SK-N-SH (cell line): Measurements from ENCODE around the gene ITGAV. TPM values are rescaled to one million over a fixed set of nuclear protein-coding genes. Genes with fewer than 3 reads are reported as not detected.

ENCODE experiments used
- CTCF ChIA-PET: fragments of 300-600, 350-600 bp; formaldehyde crosslinking; extraction: SDS; loops from one replicate; lab custom pipeline; 2021; lab: Yijun Ruan, JAX
- POLR2A ChIA-PET: fragments of 350-600 bp; sonication (Branson Sonifier 250); formaldehyde crosslinking; extraction: SDS; loops from one replicate; lab custom pipeline; 2020; ENCODE audit warnings: antibody characterized with exemption, inconsistent platforms; lab: Yijun Ruan, JAX
- DNase-seq: peaks from one replicate; pipeline ENCODE4 v3.0.0; 2012
- H2AFZ ChIP-seq: fragments of 200-600 bp; sonication (generic); 2 replicates; pipeline ENCODE4 v1.8.1; 2016; ENCODE audit warnings: antibody characterized with exemption, mild to moderate bottlenecking, low read depth
- H3F3A ChIP-seq: fragments of 200-600 bp; sonication (generic); replicated peaks from 2 replicates; pipeline ENCODE3; 2016; ENCODE audit warnings: antibody characterized with exemption, mild to moderate bottlenecking; ENCODE audit not compliant: insufficient read depth
- H3K27ac ChIP-seq, 2 experiments: fragments of 200-500 bp in 1 of 2; fragments of 200-600 bp in 1 of 2; sonication (Bioruptor generic) in 1 of 2; sonication (generic), shearing (Covaris generic) in 1 of 2; 2 replicates each; pipeline versions ENCODE4 v1.5.1 to v1.6.1; 2014 to 2016; ENCODE audit warnings: low read depth in 2 of 2, inconsistent platforms in 1 of 2, low read length in 1 of 2, mild to moderate bottlenecking in 1 of 2, mixed read lengths in 1 of 2
- H3K27me3 ChIP-seq: fragments of 200-600 bp; sonication (generic), shearing (Covaris generic); 2 replicates; pipeline ENCODE4 v1.6.1; 2016; ENCODE audit warnings: mixed run types; ENCODE audit not compliant: insufficient read depth
- H3K36me3 ChIP-seq, 2 experiments: fragments of 200-500 bp in 1 of 2; fragments of 200-600 bp in 1 of 2; sonication (Bioruptor generic) in 1 of 2; sonication (generic) in 1 of 2; replicated peaks in 1 of 2; 2 replicates each; pipeline versions ENCODE3 to v1.5.1; 2014 to 2016; ENCODE audit warnings: low read length in 1 of 2, mild to moderate bottlenecking in 1 of 2; ENCODE audit not compliant: insufficient read depth in 2 of 2, control insufficient read depth in 1 of 2
- H3K4me1 ChIP-seq, 2 experiments: fragments of 200-500 bp in 1 of 2; fragments of 200-600 bp in 1 of 2; sonication (Bioruptor generic) in 1 of 2; sonication (generic), shearing (Covaris generic) in 1 of 2; 2 replicates each; pipeline versions ENCODE4 v1.5.1 to v1.6.1; 2014 to 2016; ENCODE audit warnings: low read depth in 1 of 2, low read length in 1 of 2, mixed run types in 1 of 2; ENCODE audit not compliant: insufficient read depth in 2 of 2, control insufficient read depth in 1 of 2
- H3K4me2 ChIP-seq: fragments of 200-600 bp; sonication (generic), shearing (Covaris generic); 2 replicates; pipeline ENCODE4 v1.6.1; 2017; ENCODE audit warnings: mixed run types
- H3K4me3 ChIP-seq, 2 experiments: fragments of 200-500 bp in 1 of 2; fragments of 200-600 bp in 1 of 2; sonication (Bioruptor generic) in 1 of 2; sonication (generic), shearing (Covaris generic) in 1 of 2; 2 replicates each; pipeline versions ENCODE4 v1.5.1 to v1.8.1; 2014 to 2016; ENCODE audit warnings: low read depth in 2 of 2, inconsistent platforms in 1 of 2, low read length in 1 of 2, mild to moderate bottlenecking in 1 of 2, mixed read lengths in 1 of 2, moderate library complexity in 1 of 2
- H3K79me2 ChIP-seq: fragments of 200-600 bp; sonication (generic); 2 replicates; pipeline ENCODE4 v1.8.1; 2017; ENCODE audit warnings: mild to moderate bottlenecking; ENCODE audit not compliant: insufficient read depth
- H3K9ac ChIP-seq: fragments of 200-600 bp; sonication (generic); 2 replicates; pipeline ENCODE4 v1.6.1; 2017; ENCODE audit warnings: mixed run types
- H3K9me2 ChIP-seq: fragments of 200-600 bp; sonication (generic); 2 replicates; pipeline ENCODE4 v1.6.1; 2017; ENCODE audit warnings: mixed run types
- H3K9me3 ChIP-seq: fragments of 200-600 bp; sonication (generic); 2 replicates; pipeline ENCODE4 v1.6.1; 2017; ENCODE audit warnings: mixed run types, mild to moderate bottlenecking, moderate library complexity
- H4K20me1 ChIP-seq: fragments of 200-600 bp; sonication (generic); 2 replicates; pipeline ENCODE4 v1.6.1; 2017; ENCODE audit warnings: mild to moderate bottlenecking, mixed run types; ENCODE audit not compliant: insufficient read depth
- ELF1 ChIP-seq: IDR thresholded peaks from 2 replicates; pipeline ENCODE4 v1.4.0; 2012
- FOSL2 ChIP-seq: IDR thresholded peaks from 2 replicates; pipeline ENCODE4 v1.4.0; 2012; ENCODE audit warnings: low read depth, mild to moderate bottlenecking, moderate library complexity, borderline replicate concordance
- FOXM1 ChIP-seq: IDR thresholded peaks from 2 replicates; pipeline ENCODE4 v1.4.0; 2012; ENCODE audit warnings: low read depth, mild to moderate bottlenecking
- GABPA ChIP-seq: IDR thresholded peaks from 2 replicates; pipeline ENCODE4 v1.4.0; 2012; ENCODE audit warnings: low read depth, mild to moderate bottlenecking
- IRF3 ChIP-seq: fragments of 150-350 bp; IDR thresholded peaks from 2 replicates; pipeline ENCODE4 v1.6.1; 2016; ENCODE audit warnings: mild to moderate bottlenecking, low read depth, low read length
- JUND ChIP-seq: IDR thresholded peaks from 2 replicates; pipeline ENCODE4 v1.4.0; 2012
- MAX ChIP-seq: IDR thresholded peaks from 2 replicates; pipeline ENCODE4 v1.4.0; 2012; ENCODE audit warnings: low read depth
- MEF2A ChIP-seq: IDR thresholded peaks from 2 replicates; pipeline ENCODE4 v1.4.0; 2012; ENCODE audit warnings: low read depth, borderline replicate concordance
- NFIC ChIP-seq: IDR thresholded peaks from 2 replicates; pipeline ENCODE4 v1.4.0; 2012; ENCODE audit warnings: borderline replicate concordance
- POLR2AphosphoS5 ChIP-seq: IDR thresholded peaks from 2 replicates; pipeline ENCODE4 v1.6.1; 2012; ENCODE audit warnings: low read depth, low read length
- REST ChIP-seq: IDR thresholded peaks from 2 replicates; pipeline ENCODE4 v1.6.1; 2012; ENCODE audit warnings: mild to moderate bottlenecking, low read depth, low read length, moderate library complexity
- RFX5 ChIP-seq: IDR thresholded peaks from 2 replicates; pipeline ENCODE4 v1.6.1; 2012; ENCODE audit warnings: mild to moderate bottlenecking, improper control_type of control experiment, low read length
- SIN3A ChIP-seq: IDR thresholded peaks from 2 replicates; pipeline ENCODE4 v1.6.1; 2012; ENCODE audit warnings: low read depth, mild to moderate bottlenecking, low read length, moderate library complexity, borderline replicate concordance
- TAF1 ChIP-seq: IDR thresholded peaks from 2 replicates; pipeline ENCODE4 v1.6.1; 2012; ENCODE audit warnings: low read depth, mild to moderate bottlenecking, low read length, moderate library complexity, borderline replicate concordance
- USF1 ChIP-seq: IDR thresholded peaks from 2 replicates; pipeline ENCODE4 v1.4.0; 2012; ENCODE audit warnings: low read depth, borderline replicate concordance
- WGBS: methylation state at CpG from one replicate; pipeline ENCODE4 v1.1.6; 2017; ENCODE audit warnings: low lambda C conversion rate; 5-methylcytosine and 5-hydroxymethylcytosine counted together
- polyA plus RNA-seq, 3 experiments: library from polyadenylated mRNA; depleted of rRNA; stranded (reverse); fragments of >200 nt; gene quantifications; 2 replicates each; pipeline ENCODE4 v1.2.3, GENCODE V29; 2012

The ITGAV gene
- polyA plus RNA-seq, 1 of the 3 experiments (the other 2 are of a cell fraction), result 24.3 TPM

- Histone ChIP-seq H2AFZ (no peak overlapping the region), H3K9me3 (no peaks in the 10 kb centered on the region), H3K4me1 (peaks cover 0 to 12% of the 10 kb centered on the region in 2 experiments; a peak in 2 of 4 replicates), H3K79me2 (peaks cover 95% of the 10 kb centered on the region), H3K9ac (no peak overlapping the region), H3K36me3 (peaks cover 7 to 52% of the 10 kb centered on the region in 2 experiments), H3K27ac (no peak overlapping the region), H3F3A (peaks cover 7% of the 10 kb centered on the region), H3K4me2 (no peak overlapping the region), H3K27me3 (no peaks in the 10 kb centered on the region), H3K9me2 (no peaks in the 10 kb centered on the region), H4K20me1 (peaks cover 4% of the 10 kb centered on the region; the same call in 1 of the 2 replicates), H3K4me3 (no peak overlapping the region)
- 100% methylated on average over 4 of the region's 4 CpGs for WGBS
- ChIA-PET CTCF (no interaction called here), POLR2A (no interaction called here)
- no peak for DNase-seq
- TF ChIP-seq GABPA (no peak), REST (no peak), MAX (no peak), NFIC (no peak), SIN3A (no peak), USF1 (no peak), FOXM1 (no peak), ELF1 (no peak), MEF2A (no peak), RFX5 (no peak), TAF1 (no peak), JUND (no peak), POLR2AphosphoS5 (no peak), IRF3 (no peak), FOSL2 (no peak)
Observed at GRCh38 chr2:186617148-186617547, 27.3 kb downstream of the ITGAV start.
